H1 (cell line): ENCODE results near the gene PRKAR2A. TPM values are rescaled to one million over a fixed set of nuclear protein-coding genes. Genes with fewer than 3 reads are reported as not detected.

Experiments
- CTCF ChIA-PET: fragments of 300-600 bp; sonication (Branson Sonifier 250); formaldehyde crosslinking; loops from one replicate; lab custom pipeline; 2021; ENCODE audit not compliant: partially characterized antibody; lab: Charles Lee
- POLR2A ChIA-PET: fragments of 300-600 bp; sonication (Branson Sonifier 250); formaldehyde crosslinking; loops from one replicate; lab custom pipeline; 2021; ENCODE audit warnings: inconsistent platforms; ENCODE audit not compliant: partially characterized antibody; lab: Charles Lee
- DNase-seq, 2 experiments: peaks; one replicate each; pipeline versions ENCODE4 v3.0.0 to v3.0.0-alpha.2; 2010 to 2022; ENCODE audit warnings: low spot score in 2 of 2, low read depth in 1 of 2, mixed read lengths in 1 of 2
- FAIRE-seq: peaks from 2 replicates; lab custom pipeline; 2011; peaks lifted over from hg19 to GRCh38; lab: Jason Lieb, UNC
- H2AFZ ChIP-seq: 2 replicates; pipeline ENCODE4 v1.8.1; 2012; ENCODE audit warnings: low read length, inconsistent platforms
- H2AK5ac ChIP-seq: 2 replicates; pipeline ENCODE4 v1.6.1; 2013; ENCODE audit warnings: low read depth, low read length
- H2BK120ac ChIP-seq: replicated peaks from 2 replicates; pipeline ENCODE3; 2013; ENCODE audit warnings: low read depth, low read length, inconsistent platforms
- H2BK12ac ChIP-seq: 2 replicates; pipeline ENCODE4 v1.6.1; 2013; ENCODE audit warnings: low read depth, low read length
- H2BK15ac ChIP-seq: 2 replicates; pipeline ENCODE4 v1.6.1; 2013; ENCODE audit warnings: low read length
- H2BK20ac ChIP-seq: 2 replicates; pipeline ENCODE4 v1.6.1; 2013; ENCODE audit warnings: low read length
- H2BK5ac ChIP-seq: 2 replicates; pipeline ENCODE4 v1.6.1; 2013; ENCODE audit warnings: low read depth, low read length
- H3K14ac ChIP-seq: 2 replicates; pipeline ENCODE4 v1.6.1; 2013; ENCODE audit warnings: inconsistent platforms; ENCODE audit not compliant: insufficient read length
- H3K18ac ChIP-seq: 2 replicates; pipeline ENCODE4 v1.6.1; 2013; ENCODE audit warnings: low read length; ENCODE audit errors: extremely low read depth
- H3K23ac ChIP-seq: 2 replicates; pipeline ENCODE4 v1.6.1; 2013; ENCODE audit warnings: inconsistent platforms; ENCODE audit not compliant: insufficient read length
- H3K23me2 ChIP-seq: 2 replicates; pipeline ENCODE4 v1.6.1; 2013; ENCODE audit warnings: low read depth, low read length
- H3K27ac ChIP-seq: 2 replicates; pipeline ENCODE4 v1.6.1; 2011; ENCODE audit warnings: low read depth, low read length, inconsistent platforms
- H3K27me3 ChIP-seq, 4 experiments: replicated peaks in 1 of 4; 1 replicate in 1 of 4; 2 replicates in 3 of 4; pipeline versions ENCODE4 v1.6.1 to v1.8.1; 2011 to 2013; ENCODE audit warnings: low read length in 3 of 4, mild to moderate bottlenecking in 3 of 4, inconsistent platforms in 2 of 4, mixed read lengths in 2 of 4, moderate library complexity in 1 of 4; ENCODE audit not compliant: control insufficient read depth in 3 of 4, insufficient read depth in 3 of 4; ENCODE audit errors: extremely low read depth in 1 of 4
- H3K36me3 ChIP-seq, 4 experiments: 2 replicates each; pipeline versions ENCODE4 v1.6.1 to v1.8.1; 2011 to 2013; ENCODE audit warnings: mild to moderate bottlenecking in 4 of 4, low read length in 3 of 4, moderate library complexity in 2 of 4, control low read depth in 1 of 4, inconsistent platforms in 1 of 4; ENCODE audit not compliant: insufficient read depth in 4 of 4, control insufficient read depth in 2 of 4
- H3K4ac ChIP-seq: replicated peaks from 2 replicates; pipeline ENCODE3; 2013; ENCODE audit warnings: low read length, low read depth, mixed read lengths, inconsistent platforms; ENCODE audit not compliant: insufficient read length
- H3K4me1 ChIP-seq, 4 experiments: replicated peaks in 1 of 4; 1 replicate in 1 of 4; 2 replicates in 3 of 4; pipeline versions ENCODE4 v1.6.1 to v1.8.1; 2011 to 2013; ENCODE audit warnings: low read length in 3 of 4, inconsistent platforms in 2 of 4, mixed read lengths in 1 of 4; ENCODE audit not compliant: insufficient read depth in 4 of 4, control insufficient read depth in 3 of 4
- H3K4me2 ChIP-seq, 2 experiments: 2 replicates each; pipeline versions ENCODE4 v1.6.1 to v1.8.1; 2011 to 2013; ENCODE audit warnings: low read depth in 2 of 2, low read length in 2 of 2, control low read depth in 1 of 2, inconsistent platforms in 1 of 2, mild to moderate bottlenecking in 1 of 2; ENCODE audit not compliant: insufficient read depth in 1 of 2
- H3K4me3 ChIP-seq, 4 experiments: fragments of 200-600, 300-600 bp in 1 of 4; sonication (generic), shearing (Covaris generic), sonication (Bioruptor Twin) in 1 of 4; 2 replicates each; pipeline versions ENCODE4 v1.5.1 to v1.8.1; 2011 to 2016; ENCODE audit warnings: low read length in 4 of 4, low read depth in 3 of 4, control low read depth in 2 of 4, inconsistent platforms in 2 of 4, mild to moderate bottlenecking in 2 of 4, mixed read lengths in 1 of 4, moderate library complexity in 1 of 4; ENCODE audit not compliant: insufficient read depth in 2 of 4; ENCODE audit errors: extremely low read depth in 1 of 4
- H3K56ac ChIP-seq: replicated peaks from 2 replicates; pipeline ENCODE3; 2013; ENCODE audit warnings: low read depth, mild to moderate bottlenecking, mixed read lengths, low read length, inconsistent platforms; ENCODE audit not compliant: insufficient read length
- H3K79me1 ChIP-seq: 2 replicates; pipeline ENCODE4 v1.6.1; 2013; ENCODE audit warnings: low read depth, low read length, control low read depth
- H3K79me2 ChIP-seq, 2 experiments: 2 replicates each; pipeline versions ENCODE4 v1.6.1 to v1.8.1; 2012 to 2013; ENCODE audit warnings: low read length in 2 of 2, mild to moderate bottlenecking in 2 of 2, inconsistent platforms in 1 of 2; ENCODE audit not compliant: insufficient read depth in 2 of 2, control insufficient read depth in 1 of 2
- H3K9ac ChIP-seq, 4 experiments: replicated peaks in 1 of 4; 1 replicate in 1 of 4; 2 replicates in 3 of 4; pipeline versions ENCODE4 v1.6.1 to v1.8.1; 2011 to 2013; ENCODE audit warnings: low read depth in 3 of 4, low read length in 3 of 4, control low read depth in 2 of 4, mild to moderate bottlenecking in 2 of 4, moderate library complexity in 2 of 4, inconsistent platforms in 1 of 4; ENCODE audit errors: extremely low read depth in 1 of 4
- H3K9me3 ChIP-seq, 2 experiments: 2 replicates each; pipeline versions ENCODE4 v1.6.1 to v1.8.1; 2012 to 2013; ENCODE audit warnings: mild to moderate bottlenecking in 2 of 2, moderate library complexity in 2 of 2, control low read depth in 1 of 2, inconsistent platforms in 1 of 2, low read depth in 1 of 2, low read length in 1 of 2, mixed read lengths in 1 of 2; ENCODE audit not compliant: insufficient read depth in 2 of 2
- H4K20me1 ChIP-seq, 2 experiments: replicated peaks in 1 of 2; 2 replicates each; pipeline versions ENCODE3 to v1.8.1; 2011 to 2013; ENCODE audit warnings: inconsistent platforms in 2 of 2, low read length in 2 of 2, mild to moderate bottlenecking in 1 of 2; ENCODE audit not compliant: insufficient read depth in 2 of 2, control insufficient read depth in 1 of 2
- H4K5ac ChIP-seq: 2 replicates; pipeline ENCODE4 v1.6.1; 2013; ENCODE audit warnings: low read length, low read depth, mixed read lengths, inconsistent platforms; ENCODE audit not compliant: insufficient read length
- H4K8ac ChIP-seq: 2 replicates; pipeline ENCODE4 v1.8.0; 2013; ENCODE audit warnings: mild to moderate bottlenecking, moderate library complexity, low read length, inconsistent platforms; ENCODE audit not compliant: insufficient read depth; ENCODE audit errors: extremely low read depth
- H4K91ac ChIP-seq: replicated peaks from 2 replicates; pipeline ENCODE3; 2013; ENCODE audit warnings: low read length, mixed read lengths, inconsistent platforms; ENCODE audit not compliant: insufficient read length
- CBX8 ChIP-seq: fragments of 300-800, 300-1000 bp; sonication (generic); IDR thresholded peaks from 2 replicates; pipeline ENCODE4 v1.7.1; 2016; ENCODE audit warnings: low read depth, low read length, borderline replicate concordance
- EP300 ChIP-seq, 2 experiments: IDR thresholded peaks; 1 replicate in 1 of 2; 2 replicates in 1 of 2; pipeline ENCODE4 v1.6.1; 2011 to 2012; ENCODE audit warnings: low read depth in 2 of 2, low read length in 2 of 2, mild to moderate bottlenecking in 2 of 2, borderline replicate concordance in 1 of 2, inconsistent platforms in 1 of 2, moderate library complexity in 1 of 2
- GABPA ChIP-seq: IDR thresholded peaks from 2 replicates; pipeline ENCODE4 v1.6.1; 2011; ENCODE audit warnings: mild to moderate bottlenecking, low read length, moderate library complexity, borderline replicate concordance; ENCODE audit not compliant: insufficient read depth
- RBBP5 ChIP-seq: IDR thresholded peaks from 2 replicates; pipeline ENCODE4 v1.7.1; 2012; ENCODE audit warnings: low read depth, mild to moderate bottlenecking, inconsistent platforms, low read length, moderate library complexity, borderline replicate concordance
- RXRA ChIP-seq: IDR thresholded peaks from 2 replicates; pipeline ENCODE4 v1.6.1; 2011; ENCODE audit warnings: low read depth, mild to moderate bottlenecking, low read length, moderate library complexity; ENCODE audit not compliant: insufficient read depth
- polyA plus RNA-seq, 7 experiments: library from polyadenylated mRNA; depleted of rRNA in 3 of 7; stranded (reverse) in 5 of 7; unstranded in 2 of 7; fragments of >200 nt in 5 of 7; fragments of 200-250 nt in 2 of 7; gene quantifications; 1 replicate in 5 of 7; 2 replicates in 1 of 7; 4 replicates in 1 of 7; pipeline versions ENCODE4 v1.2.1 to v1.2.3, GENCODE V29; 2011 to 2013; ENCODE audit warnings: missing spikeins in 2 of 7, mixed read lengths in 2 of 7
- total RNA-seq: library from RNA; stranded (reverse); fragmentation: NEBNext Ultra II Directional; extraction: Animal tissue kit (Norgen Biotek cat#: 25700); gene quantifications from 2 replicates; pipeline ENCODE4 v1.2.1, GENCODE V29; 2021

PRKAR2A gene
- total and polyA plus RNA-seq, 2 of the 8 experiments (the other 6 are each of a cell fraction or from before 2014, with no cell fraction given): 6.3 to 42.4 TPM

DNA sequence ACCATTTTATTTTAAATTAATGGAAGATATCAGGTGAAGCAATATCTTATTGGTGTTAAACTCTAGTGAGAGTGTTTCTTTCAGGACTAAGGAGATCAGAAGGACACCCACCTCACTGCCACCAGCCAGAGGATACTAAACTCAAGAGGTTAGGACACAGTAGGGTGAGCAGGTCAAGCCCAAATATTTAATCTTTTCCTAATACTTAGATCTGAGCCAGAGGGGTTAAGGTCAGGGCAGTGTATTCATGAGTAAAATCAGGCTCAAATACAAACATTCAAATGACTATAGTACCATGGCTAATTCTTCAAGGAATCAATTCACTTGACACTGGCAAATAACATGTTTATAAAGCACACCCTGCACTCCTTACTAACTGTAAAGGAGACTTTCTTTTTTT lies 65.6 kb downstream of the PRKAR2A start:
- Histone ChIP-seq H3K4me2 (no peak overlapping the region), H3K23me2 (no peaks in the 10 kb centered on the region), H3K18ac (no peak overlapping the region), H3K9me3 (no peaks in the 10 kb centered on the region)
- TF ChIP-seq RXRA (no peak), CBX8 (no peak), GABPA (no peak), EP300 (IDR thresholded peaks at IDR 0.05; ENCODE audit: borderline replicate concordance in 1 of 2, low read depth in 2 of 2, low read length in 2 of 2) (no peak), RBBP5 (no peak)
- TF ChIP-seq, all 59 proteins: peak for 0
- FAIRE-seq: no peak
- peaks cover 0 to 2% of the 10 kb centered on the region in 2 experiments for H4K20me1 ChIP-seq
- H3K79me1 ChIP-seq: no peaks in the 10 kb centered on the region
- POLR2A ChIA-PET: no interaction called here
- CTCF ChIA-PET: interaction anchor here (1.1 to 1.2 kb wide), 2 partner anchors 151 to 156 kb away, joined by 3 read pairs; no protein-coding TSS in a partner anchor
- H3K36me3 ChIP-seq: 0 out of 8 replicates have a peak, but pooled peaks cover 0 to 2% (median 0%) of the 10 kb centered on the region in 4 experiments
- no peak overlapping the region for H4K8ac ChIP-seq
- no peak overlapping the region for H2BK12ac ChIP-seq
- H2BK20ac ChIP-seq: no peak overlapping the region
- no peak overlapping the region for H3K27ac ChIP-seq
- H3K14ac ChIP-seq: no peak overlapping the region
- H3K27me3 ChIP-seq: no peaks in the 10 kb centered on the region
- DNase-seq: no peak
- no peak overlapping the region for H2BK5ac ChIP-seq
- no peak overlapping the region for H3K9ac ChIP-seq
- H3K4me3 ChIP-seq: no peak overlapping the region
- H2AK5ac ChIP-seq: no peak overlapping the region
- H2BK120ac ChIP-seq: no peak overlapping the region
- no peak overlapping the region for H2BK15ac ChIP-seq
- no peaks in the 10 kb centered on the region for H3K79me2 ChIP-seq
- H3K23ac ChIP-seq: no peak overlapping the region
- H4K5ac ChIP-seq: no peak overlapping the region
- no peak overlapping the region for H3K4ac ChIP-seq
- H4K91ac ChIP-seq: no peak overlapping the region
- no peak overlapping the region for H2AFZ ChIP-seq
- no peaks in the 10 kb centered on the region for H3K4me1 ChIP-seq
- no peak overlapping the region for H3K56ac ChIP-seq
